Panc1 (cell line): Measurements from ENCODE around the gene OR11A1.
"Not testable (repeated sequence)": the region's sequence is repeated elsewhere in the genome, so short reads cannot be mapped to it uniquely, and the experiment has no call there.

Source experiments
- POLR2AphosphoS5 ChIP-seq: IDR thresholded peaks from 2 replicates; pipeline ENCODE4 v1.6.1; 2012; ENCODE audit warnings: mild to moderate bottlenecking, low read depth, low read length, moderate library complexity
- SIN3A ChIP-seq: IDR thresholded peaks from 2 replicates; pipeline ENCODE4 v1.6.1; 2012; ENCODE audit warnings: low read depth, mild to moderate bottlenecking, low read length, moderate library complexity, borderline replicate concordance; ENCODE audit not compliant: insufficient read depth
- TF ChIP-seq, protein P1 (sequence below): fragments of 450-650 bp; IDR thresholded peaks from 2 replicates; pipeline ENCODE4 v1.5.1; 2017; ENCODE audit warnings: mild to moderate bottlenecking
- TF ChIP-seq, protein P2 (sequence below), 2 experiments: IDR thresholded peaks; 2 replicates each; pipeline ENCODE4 v1.6.1; 2011 to 2012; ENCODE audit warnings: low read depth in 2 of 2, control low read depth in 1 of 2, low read length in 1 of 2, mild to moderate bottlenecking in 1 of 2, moderate library complexity in 1 of 2; ENCODE audit not compliant: insufficient read depth in 1 of 2

DNA sequence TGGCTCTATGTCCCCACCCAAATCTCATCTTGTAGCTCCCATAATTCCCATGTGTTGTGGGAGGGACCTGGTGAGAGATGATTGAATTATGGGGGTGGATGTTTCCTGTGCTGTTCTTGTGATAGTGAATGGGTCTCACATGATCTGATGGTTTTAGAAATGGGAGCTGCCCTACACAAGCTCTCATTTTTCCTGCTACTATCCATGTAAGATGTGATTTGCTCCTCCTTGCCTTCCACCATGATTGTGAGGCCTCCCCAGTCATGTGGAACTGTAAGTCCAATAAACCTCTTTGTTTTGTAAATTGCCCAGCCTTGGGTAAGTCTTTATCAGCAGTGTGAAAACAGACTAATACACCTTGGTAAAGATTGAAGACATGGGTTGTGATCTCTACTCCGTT lies 12.8 kb downstream of the OR11A1 start:
- TF ChIP-seq, protein P1, sequence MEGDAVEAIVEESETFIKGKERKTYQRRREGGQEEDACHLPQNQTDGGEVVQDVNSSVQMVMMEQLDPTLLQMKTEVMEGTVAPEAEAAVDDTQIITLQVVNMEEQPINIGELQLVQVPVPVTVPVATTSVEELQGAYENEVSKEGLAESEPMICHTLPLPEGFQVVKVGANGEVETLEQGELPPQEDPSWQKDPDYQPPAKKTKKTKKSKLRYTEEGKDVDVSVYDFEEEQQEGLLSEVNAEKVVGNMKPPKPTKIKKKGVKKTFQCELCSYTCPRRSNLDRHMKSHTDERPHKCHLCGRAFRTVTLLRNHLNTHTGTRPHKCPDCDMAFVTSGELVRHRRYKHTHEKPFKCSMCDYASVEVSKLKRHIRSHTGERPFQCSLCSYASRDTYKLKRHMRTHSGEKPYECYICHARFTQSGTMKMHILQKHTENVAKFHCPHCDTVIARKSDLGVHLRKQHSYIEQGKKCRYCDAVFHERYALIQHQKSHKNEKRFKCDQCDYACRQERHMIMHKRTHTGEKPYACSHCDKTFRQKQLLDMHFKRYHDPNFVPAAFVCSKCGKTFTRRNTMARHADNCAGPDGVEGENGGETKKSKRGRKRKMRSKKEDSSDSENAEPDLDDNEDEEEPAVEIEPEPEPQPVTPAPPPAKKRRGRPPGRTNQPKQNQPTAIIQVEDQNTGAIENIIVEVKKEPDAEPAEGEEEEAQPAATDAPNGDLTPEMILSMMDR: not testable (repeated sequence)
- TF ChIP-seq, protein P2, sequence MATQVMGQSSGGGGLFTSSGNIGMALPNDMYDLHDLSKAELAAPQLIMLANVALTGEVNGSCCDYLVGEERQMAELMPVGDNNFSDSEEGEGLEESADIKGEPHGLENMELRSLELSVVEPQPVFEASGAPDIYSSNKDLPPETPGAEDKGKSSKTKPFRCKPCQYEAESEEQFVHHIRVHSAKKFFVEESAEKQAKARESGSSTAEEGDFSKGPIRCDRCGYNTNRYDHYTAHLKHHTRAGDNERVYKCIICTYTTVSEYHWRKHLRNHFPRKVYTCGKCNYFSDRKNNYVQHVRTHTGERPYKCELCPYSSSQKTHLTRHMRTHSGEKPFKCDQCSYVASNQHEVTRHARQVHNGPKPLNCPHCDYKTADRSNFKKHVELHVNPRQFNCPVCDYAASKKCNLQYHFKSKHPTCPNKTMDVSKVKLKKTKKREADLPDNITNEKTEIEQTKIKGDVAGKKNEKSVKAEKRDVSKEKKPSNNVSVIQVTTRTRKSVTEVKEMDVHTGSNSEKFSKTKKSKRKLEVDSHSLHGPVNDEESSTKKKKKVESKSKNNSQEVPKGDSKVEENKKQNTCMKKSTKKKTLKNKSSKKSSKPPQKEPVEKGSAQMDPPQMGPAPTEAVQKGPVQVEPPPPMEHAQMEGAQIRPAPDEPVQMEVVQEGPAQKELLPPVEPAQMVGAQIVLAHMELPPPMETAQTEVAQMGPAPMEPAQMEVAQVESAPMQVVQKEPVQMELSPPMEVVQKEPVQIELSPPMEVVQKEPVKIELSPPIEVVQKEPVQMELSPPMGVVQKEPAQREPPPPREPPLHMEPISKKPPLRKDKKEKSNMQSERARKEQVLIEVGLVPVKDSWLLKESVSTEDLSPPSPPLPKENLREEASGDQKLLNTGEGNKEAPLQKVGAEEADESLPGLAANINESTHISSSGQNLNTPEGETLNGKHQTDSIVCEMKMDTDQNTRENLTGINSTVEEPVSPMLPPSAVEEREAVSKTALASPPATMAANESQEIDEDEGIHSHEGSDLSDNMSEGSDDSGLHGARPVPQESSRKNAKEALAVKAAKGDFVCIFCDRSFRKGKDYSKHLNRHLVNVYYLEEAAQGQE (IDR thresholded peaks at IDR 0.05; ENCODE audit: insufficient read depth in 1 of 2, low read depth in 2 of 2, low read length in 1 of 2): not testable (repeated sequence)
- not testable (repeated sequence) for TF ChIP-seq POLR2AphosphoS5, SIN3A
